ENCODE results near the gene LIAS. TPM values are rescaled to one million over a fixed set of nuclear protein-coding genes. Genes with fewer than 3 reads are reported as not detected.
A peak's percentile ranks its signal among the peaks of the same experiment; 100 is the strongest.

The LIAS gene
- total and polyA plus RNA-seq, 4 donors, result 7.1 to 9.7 (median 9.5) TPM

DNA sequence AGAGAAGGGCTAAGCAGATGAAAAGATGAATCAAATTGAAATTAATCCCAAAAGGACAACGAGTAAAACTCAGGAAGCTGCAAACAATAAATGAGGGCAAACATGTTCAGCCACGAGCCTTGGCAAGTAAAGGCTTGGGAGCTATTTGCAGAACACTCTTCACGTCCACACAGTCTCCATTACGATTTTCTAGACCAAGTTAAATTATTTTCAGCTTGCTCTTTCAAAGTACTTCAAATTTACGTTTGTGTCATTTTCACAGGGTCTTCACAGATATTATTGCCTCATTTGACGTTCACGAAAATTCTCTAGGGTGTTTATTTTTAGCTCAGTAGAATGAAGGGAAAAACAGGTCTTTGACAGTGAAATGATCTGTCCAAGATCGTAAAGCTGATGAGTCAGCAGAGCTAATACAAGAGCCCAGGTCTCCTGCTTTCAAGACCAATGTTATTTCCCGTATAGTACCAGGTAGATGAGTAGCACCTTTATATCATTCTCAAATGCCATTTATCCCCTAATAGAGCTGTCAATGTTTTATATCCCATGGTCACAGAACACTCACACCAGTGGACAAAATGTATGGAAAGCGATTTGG lies 31.2 kb upstream of the LIAS start:
- Histone ChIP-seq H3K4me1 (ENCODE audit: control insufficient read depth in 4 of 4, insufficient read depth in 4 of 4, low read length in 3 of 4) (peaks cover 9 to 35% (median 23%) of the 10 kb centered on the region in 4 donors), H3K36me3 (ENCODE audit: control insufficient read depth in 4 of 4, insufficient read depth in 3 of 4, low read depth in 1 of 4, low read length in 3 of 4) (no peaks in the 10 kb centered on the region), H3K4me3 (ENCODE audit: low read depth in 1 of 3, low read length in 3 of 3) (no peak overlapping the region), H3K9ac (ENCODE audit: low read depth in 1 of 2, low read length in 2 of 2) (peak overlapping the region; percentile 25 to 77), H3K27ac (ENCODE audit: low read depth in 1 of 2, low read length in 2 of 2) (peak overlapping the region; percentile 69 to 71), H3K9me3 (ENCODE audit: control insufficient read depth in 4 of 4, low read length in 3 of 4) (no peaks in the 10 kb centered on the region), H3K27me3 (ENCODE audit: control insufficient read depth in 4 of 4, insufficient read depth in 4 of 4, low read length in 3 of 4) (no peaks in the 10 kb centered on the region)
- TF ChIP-seq RXRA (IDR thresholded peaks at IDR 0.05) (no peak), YY1 (IDR thresholded peaks at IDR 0.05) (peak; percentile 68)
- no peak for DNase-seq (ENCODE audit: low spot score)
- 37% methylated on average over 10 of the region's 10 CpGs for WGBS

DNA sequence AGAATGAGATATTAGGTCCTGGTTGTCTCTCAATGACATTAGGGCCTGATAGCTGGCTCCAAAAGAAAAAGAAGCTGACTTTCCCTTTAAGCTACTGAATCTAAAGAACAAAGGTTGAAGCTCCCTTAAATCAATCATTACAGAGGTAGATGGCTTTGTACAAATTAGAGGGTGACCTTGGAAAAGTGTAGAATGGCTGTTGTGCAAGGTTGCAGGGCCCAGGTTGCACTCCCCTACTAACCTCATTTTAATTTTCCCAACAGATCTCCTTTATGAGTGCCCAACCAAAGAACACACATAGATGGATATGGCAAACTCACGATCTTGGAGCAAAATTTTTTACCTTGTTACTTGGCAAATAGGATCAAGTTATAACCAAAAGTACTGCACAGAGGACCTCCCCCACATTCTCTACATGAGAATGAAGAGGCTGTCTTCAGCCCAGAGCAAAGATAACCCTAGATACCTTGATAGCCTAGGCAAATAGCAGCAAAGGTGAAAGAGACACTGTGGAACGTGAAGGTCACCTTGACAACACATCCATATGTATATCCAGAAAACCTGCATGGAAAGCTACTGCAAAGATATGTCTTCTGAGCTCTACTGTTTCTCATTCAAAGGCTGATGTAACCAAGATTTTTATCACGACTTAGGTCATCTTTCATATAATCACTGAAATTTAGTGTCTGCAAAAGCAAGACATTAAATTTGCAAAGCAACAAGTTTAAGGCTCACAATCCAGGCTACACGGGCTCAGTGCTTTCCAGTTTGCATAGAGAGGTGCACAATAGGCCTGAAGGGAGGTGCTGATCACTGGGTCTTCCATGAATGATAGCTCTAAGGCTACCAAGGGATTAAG lies 29.2 kb upstream of the LIAS start:
- peaks cover 5 to 51% (median 31%) of the 10 kb centered on the region in 4 donors for H3K4me1 ChIP-seq (ENCODE audit: control insufficient read depth in 4 of 4, insufficient read depth in 4 of 4, low read length in 3 of 4)
- 39% methylated on average over 4 of the region's 4 CpGs for WGBS

More for the DNA sequence above, 29.2 kb upstream of the LIAS start:
- Histone ChIP-seq H3K4me3 (ENCODE audit: low read depth in 1 of 3, low read length in 3 of 3) (no peak overlapping the region), H3K27ac (ENCODE audit: low read depth in 1 of 2, low read length in 2 of 2) (peak overlapping the region in 1 of 2 donors; percentile 13), H3K9me3 (ENCODE audit: control insufficient read depth in 4 of 4, low read length in 3 of 4) (no peaks in the 10 kb centered on the region), H3K9ac (ENCODE audit: low read depth in 1 of 2, low read length in 2 of 2) (no peak overlapping the region), H3K27me3 (ENCODE audit: control insufficient read depth in 4 of 4, insufficient read depth in 4 of 4, low read length in 3 of 4) (no peaks in the 10 kb centered on the region), H3K36me3 (ENCODE audit: control insufficient read depth in 4 of 4, insufficient read depth in 3 of 4, low read depth in 1 of 4, low read length in 3 of 4) (no peaks in the 10 kb centered on the region)
- no peak for DNase-seq (ENCODE audit: low spot score)
- TF ChIP-seq YY1 (IDR thresholded peaks at IDR 0.05) (peak; percentile 60), EGR1 (IDR thresholded peaks at IDR 0.05; ENCODE audit: low read depth in 2 of 2) (peak in 1 of 2 donors; percentile 10), NR2F2 (IDR thresholded peaks at IDR 0.05) (no peak), RAD21 (IDR thresholded peaks at IDR 0.05) (peak in 1 of 2 donors; percentile 39), JUND (IDR thresholded peaks at IDR 0.05) (peak in 1 of 2 donors; percentile 26), HNF4G (IDR thresholded peaks at IDR 0.05) (no peak), HNF4A (conservative IDR thresholded peaks at IDR 0.05) (peak; percentile 78 to 80), TAF1 (conservative IDR thresholded peaks at IDR 0.05) (no peak), RXRA (IDR thresholded peaks at IDR 0.05) (peak; percentile 73 to 77), FOXA1 (IDR thresholded peaks at IDR 0.05) (no peak), GABPA (IDR thresholded peaks at IDR 0.05 in 1 of 2, conservative IDR thresholded peaks at IDR 0.05 in 1 of 2) (no peak), FOXA2 (IDR thresholded peaks at IDR 0.05) (no peak), SP1 (IDR thresholded peaks at IDR 0.05) (peak; percentile 67)
- TF ChIP-seq, protein P1, sequence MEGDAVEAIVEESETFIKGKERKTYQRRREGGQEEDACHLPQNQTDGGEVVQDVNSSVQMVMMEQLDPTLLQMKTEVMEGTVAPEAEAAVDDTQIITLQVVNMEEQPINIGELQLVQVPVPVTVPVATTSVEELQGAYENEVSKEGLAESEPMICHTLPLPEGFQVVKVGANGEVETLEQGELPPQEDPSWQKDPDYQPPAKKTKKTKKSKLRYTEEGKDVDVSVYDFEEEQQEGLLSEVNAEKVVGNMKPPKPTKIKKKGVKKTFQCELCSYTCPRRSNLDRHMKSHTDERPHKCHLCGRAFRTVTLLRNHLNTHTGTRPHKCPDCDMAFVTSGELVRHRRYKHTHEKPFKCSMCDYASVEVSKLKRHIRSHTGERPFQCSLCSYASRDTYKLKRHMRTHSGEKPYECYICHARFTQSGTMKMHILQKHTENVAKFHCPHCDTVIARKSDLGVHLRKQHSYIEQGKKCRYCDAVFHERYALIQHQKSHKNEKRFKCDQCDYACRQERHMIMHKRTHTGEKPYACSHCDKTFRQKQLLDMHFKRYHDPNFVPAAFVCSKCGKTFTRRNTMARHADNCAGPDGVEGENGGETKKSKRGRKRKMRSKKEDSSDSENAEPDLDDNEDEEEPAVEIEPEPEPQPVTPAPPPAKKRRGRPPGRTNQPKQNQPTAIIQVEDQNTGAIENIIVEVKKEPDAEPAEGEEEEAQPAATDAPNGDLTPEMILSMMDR (IDR thresholded peaks at IDR 0.05; ENCODE audit: low read depth, low read length, missing input control), result no peak
- TF ChIP-seq, protein P2, sequence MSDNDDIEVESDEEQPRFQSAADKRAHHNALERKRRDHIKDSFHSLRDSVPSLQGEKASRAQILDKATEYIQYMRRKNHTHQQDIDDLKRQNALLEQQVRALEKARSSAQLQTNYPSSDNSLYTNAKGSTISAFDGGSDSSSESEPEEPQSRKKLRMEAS (IDR thresholded peaks at IDR 0.05), result peak; percentile 54
- TF ChIP-seq, protein P3, sequence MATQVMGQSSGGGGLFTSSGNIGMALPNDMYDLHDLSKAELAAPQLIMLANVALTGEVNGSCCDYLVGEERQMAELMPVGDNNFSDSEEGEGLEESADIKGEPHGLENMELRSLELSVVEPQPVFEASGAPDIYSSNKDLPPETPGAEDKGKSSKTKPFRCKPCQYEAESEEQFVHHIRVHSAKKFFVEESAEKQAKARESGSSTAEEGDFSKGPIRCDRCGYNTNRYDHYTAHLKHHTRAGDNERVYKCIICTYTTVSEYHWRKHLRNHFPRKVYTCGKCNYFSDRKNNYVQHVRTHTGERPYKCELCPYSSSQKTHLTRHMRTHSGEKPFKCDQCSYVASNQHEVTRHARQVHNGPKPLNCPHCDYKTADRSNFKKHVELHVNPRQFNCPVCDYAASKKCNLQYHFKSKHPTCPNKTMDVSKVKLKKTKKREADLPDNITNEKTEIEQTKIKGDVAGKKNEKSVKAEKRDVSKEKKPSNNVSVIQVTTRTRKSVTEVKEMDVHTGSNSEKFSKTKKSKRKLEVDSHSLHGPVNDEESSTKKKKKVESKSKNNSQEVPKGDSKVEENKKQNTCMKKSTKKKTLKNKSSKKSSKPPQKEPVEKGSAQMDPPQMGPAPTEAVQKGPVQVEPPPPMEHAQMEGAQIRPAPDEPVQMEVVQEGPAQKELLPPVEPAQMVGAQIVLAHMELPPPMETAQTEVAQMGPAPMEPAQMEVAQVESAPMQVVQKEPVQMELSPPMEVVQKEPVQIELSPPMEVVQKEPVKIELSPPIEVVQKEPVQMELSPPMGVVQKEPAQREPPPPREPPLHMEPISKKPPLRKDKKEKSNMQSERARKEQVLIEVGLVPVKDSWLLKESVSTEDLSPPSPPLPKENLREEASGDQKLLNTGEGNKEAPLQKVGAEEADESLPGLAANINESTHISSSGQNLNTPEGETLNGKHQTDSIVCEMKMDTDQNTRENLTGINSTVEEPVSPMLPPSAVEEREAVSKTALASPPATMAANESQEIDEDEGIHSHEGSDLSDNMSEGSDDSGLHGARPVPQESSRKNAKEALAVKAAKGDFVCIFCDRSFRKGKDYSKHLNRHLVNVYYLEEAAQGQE (IDR thresholded peaks at IDR 0.05), result no peak
- TF ChIP-seq, protein P4, sequence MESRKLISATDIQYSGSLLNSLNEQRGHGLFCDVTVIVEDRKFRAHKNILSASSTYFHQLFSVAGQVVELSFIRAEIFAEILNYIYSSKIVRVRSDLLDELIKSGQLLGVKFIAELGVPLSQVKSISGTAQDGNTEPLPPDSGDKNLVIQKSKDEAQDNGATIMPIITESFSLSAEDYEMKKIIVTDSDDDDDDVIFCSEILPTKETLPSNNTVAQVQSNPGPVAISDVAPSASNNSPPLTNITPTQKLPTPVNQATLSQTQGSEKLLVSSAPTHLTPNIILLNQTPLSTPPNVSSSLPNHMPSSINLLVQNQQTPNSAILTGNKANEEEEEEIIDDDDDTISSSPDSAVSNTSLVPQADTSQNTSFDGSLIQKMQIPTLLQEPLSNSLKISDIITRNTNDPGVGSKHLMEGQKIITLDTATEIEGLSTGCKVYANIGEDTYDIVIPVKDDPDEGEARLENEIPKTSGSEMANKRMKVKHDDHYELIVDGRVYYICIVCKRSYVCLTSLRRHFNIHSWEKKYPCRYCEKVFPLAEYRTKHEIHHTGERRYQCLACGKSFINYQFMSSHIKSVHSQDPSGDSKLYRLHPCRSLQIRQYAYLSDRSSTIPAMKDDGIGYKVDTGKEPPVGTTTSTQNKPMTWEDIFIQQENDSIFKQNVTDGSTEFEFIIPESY (IDR thresholded peaks at IDR 0.05), result no peak
- TF ChIP-seq, protein P5, sequence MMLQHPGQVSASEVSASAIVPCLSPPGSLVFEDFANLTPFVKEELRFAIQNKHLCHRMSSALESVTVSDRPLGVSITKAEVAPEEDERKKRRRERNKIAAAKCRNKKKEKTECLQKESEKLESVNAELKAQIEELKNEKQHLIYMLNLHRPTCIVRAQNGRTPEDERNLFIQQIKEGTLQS (IDR thresholded peaks at IDR 0.05), result no peak
